HG02571 (cell line): ENCODE results near the gene TP53BP1.
A peak's percentile ranks its signal among the peaks of the same experiment; 100 is the strongest.
"Not testable (repeated sequence)": the region's sequence is repeated elsewhere in the genome, so short reads cannot be mapped to it uniquely, and the experiment has no call there.

Experiments
- ATAC-seq: cut with Tn5 transposase; IDR thresholded peaks from one replicate; pipeline ENCODE4 v1.9.1; 2021; ENCODE audit warnings: mild to moderate bottlenecking, moderate library complexity; ENCODE audit not compliant: unreplicated experiment

The TP53BP1 gene

GRCh38 chr15:43492673-43493601, at the start of gene TP53BP1:
TSS of gene TP53BP1 (minus strand) at chr15:43493156. CDS start at chr15:43493043, 113 bp downstream.
- peak; percentile 98 for ATAC-seq

- no peak for ATAC-seq
Measured at GRCh38 chr15:43541785-43542184, 48.8 kb upstream of the TP53BP1 start.

- no peak for ATAC-seq
Measured at GRCh38 chr15:43538091-43538490, 45.1 kb upstream of the TP53BP1 start.

- ATAC-seq, result no peak
Measured at GRCh38 chr15:43534897-43535296, 41.9 kb upstream of the TP53BP1 start.

GRCh38 chr15:43532826-43533225, 39.9 kb upstream of the TP53BP1 start:
- ATAC-seq, result not testable (repeated sequence)

GRCh38 chr15:43531018-43531670, 38.2 kb upstream of the TP53BP1 start:
- ATAC-seq, result no peak

GRCh38 chr15:43529587-43530345, 36.8 kb upstream of the TP53BP1 start:
- ATAC-seq, result no peak

- no peak for ATAC-seq
Measured at GRCh38 chr15:43529141-43529540, 36.2 kb upstream of the TP53BP1 start.

GRCh38 chr15:43528542-43529007, 35.6 kb upstream of the TP53BP1 start:
- ATAC-seq, result no peak

GRCh38 chr15:43527802-43528541, 35.0 kb upstream of the TP53BP1 start:
- ATAC-seq, result no peak

GRCh38 chr15:43527016-43527801, 34.3 kb upstream of the TP53BP1 start:
- ATAC-seq, result no peak

GRCh38 chr15:43526261-43526930, 33.4 kb upstream of the TP53BP1 start:
- ATAC-seq, result no peak

- ATAC-seq, result no peak
Measured at GRCh38 chr15:43525131-43525530, 32.2 kb upstream of the TP53BP1 start.

GRCh38 chr15:43524254-43524845, 31.4 kb upstream of the TP53BP1 start:
- no peak for ATAC-seq

GRCh38 chr15:43523646-43524045, 30.7 kb upstream of the TP53BP1 start:
- ATAC-seq, result no peak

GRCh38 chr15:43522247-43522646, 29.3 kb upstream of the TP53BP1 start:
- no peak for ATAC-seq

- ATAC-seq, result no peak
Measured at GRCh38 chr15:43521419-43521818, 28.5 kb upstream of the TP53BP1 start.

GRCh38 chr15:43520138-43520537, 27.2 kb upstream of the TP53BP1 start:
- ATAC-seq, result no peak

GRCh38 chr15:43519196-43519595, 26.2 kb upstream of the TP53BP1 start:
- ATAC-seq, result no peak
